LHCN-M2 (cell line): ENCODE measurements around the gene METTL6. TPM values are rescaled to one million over a fixed set of nuclear protein-coding genes. Genes with fewer than 3 reads are reported as not detected.
"Not testable (repeated sequence)": the region's sequence is repeated elsewhere in the genome, so short reads cannot be mapped to it uniquely, and the experiment has no call there.

ENCODE experiments used
- DNase-seq: peaks from one replicate; pipeline ENCODE4 v3.0.0-alpha.2; 2012; ENCODE audit warnings: low read depth
- total RNA-seq: library from RNA; depleted of rRNA; stranded (reverse); fragments of >200 nt; gene quantifications from 2 replicates; pipeline ENCODE4 v1.2.3, GENCODE V29; 2014

METTL6 gene
- total RNA-seq, 1 experiment from 2014 or later: 26.5 TPM

DNA sequence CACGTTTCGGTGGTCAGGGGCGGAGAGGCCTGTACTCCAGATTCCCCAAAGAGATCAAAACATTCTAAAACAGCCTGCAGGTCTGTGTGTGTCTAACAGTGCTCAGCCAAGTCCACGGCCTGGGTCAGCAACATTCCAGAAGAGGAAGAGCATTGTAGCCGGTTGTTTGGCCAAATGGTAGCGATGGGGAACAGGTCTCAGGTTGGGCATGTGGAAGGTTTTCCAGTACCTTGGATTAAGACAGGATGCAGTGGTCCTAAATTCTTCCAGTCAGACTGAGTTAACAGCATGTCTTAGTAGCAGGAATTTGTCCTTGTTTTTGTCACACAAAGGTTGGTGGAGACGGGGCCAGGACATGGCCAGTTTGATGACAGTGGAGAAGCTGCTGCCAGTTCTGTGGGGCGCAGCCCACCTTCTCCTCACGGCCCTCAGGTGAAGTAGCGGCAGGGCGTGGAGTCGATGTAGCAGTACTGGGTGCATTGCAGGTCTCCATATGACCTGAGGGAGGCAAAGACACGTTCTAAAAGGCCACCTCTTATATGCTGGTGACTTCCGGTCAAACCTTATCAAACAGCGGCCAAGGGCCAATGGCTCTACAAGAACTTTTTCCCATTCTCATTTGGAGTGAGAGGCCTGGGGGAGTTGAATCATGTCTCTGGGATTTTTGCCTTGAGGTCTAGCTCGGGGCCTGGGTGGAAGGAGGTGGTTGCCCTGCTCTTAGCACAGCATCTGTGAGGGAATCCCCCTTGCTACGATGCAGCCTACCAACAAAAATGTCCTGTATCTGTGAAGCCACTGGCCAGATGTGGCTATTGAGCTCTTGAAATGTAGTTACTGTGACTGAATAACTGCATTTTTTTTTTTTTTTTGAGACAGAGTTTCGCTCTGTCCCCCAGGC, 24.1 kb upstream of the METTL6 start:
- DNase-seq: no peak

DNA sequence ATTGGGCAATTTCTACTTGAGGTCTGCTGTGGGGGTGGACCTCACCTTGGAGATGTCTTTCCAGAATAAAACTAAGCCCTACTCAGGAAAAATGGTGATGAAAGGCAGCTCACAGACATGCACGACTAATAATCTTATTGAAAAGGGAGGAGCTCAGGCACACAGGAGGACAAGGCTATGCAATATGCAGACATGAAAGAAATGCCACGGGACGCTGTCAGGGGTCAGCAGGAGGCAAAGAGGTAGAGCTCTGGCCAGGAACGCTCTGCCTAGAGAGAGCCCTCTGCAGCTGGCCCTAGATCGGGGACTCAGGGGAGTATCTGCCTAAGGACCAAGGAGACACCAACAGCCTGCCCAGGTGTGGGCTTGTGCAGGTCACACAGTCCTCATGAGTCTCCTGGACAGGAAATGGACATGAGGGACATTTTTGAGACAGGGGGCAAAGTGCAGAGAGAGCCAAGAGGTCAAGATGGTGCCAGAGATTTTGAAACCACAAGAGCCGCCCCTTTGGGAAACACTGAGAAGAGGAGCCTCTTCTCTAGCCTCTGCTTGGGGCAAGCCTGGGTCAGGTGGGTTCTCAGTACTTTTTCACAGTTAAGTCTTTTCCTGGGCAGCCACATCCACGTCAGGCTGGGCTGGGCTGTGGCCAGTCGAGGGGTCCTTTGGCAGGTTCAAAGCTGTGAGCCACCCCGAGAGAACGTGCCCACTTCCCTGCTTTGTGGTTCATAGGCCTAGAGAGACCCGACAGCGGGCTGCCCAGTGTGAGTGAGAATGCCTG, 23.3 kb upstream of the METTL6 start:
- no peak for DNase-seq

DNA sequence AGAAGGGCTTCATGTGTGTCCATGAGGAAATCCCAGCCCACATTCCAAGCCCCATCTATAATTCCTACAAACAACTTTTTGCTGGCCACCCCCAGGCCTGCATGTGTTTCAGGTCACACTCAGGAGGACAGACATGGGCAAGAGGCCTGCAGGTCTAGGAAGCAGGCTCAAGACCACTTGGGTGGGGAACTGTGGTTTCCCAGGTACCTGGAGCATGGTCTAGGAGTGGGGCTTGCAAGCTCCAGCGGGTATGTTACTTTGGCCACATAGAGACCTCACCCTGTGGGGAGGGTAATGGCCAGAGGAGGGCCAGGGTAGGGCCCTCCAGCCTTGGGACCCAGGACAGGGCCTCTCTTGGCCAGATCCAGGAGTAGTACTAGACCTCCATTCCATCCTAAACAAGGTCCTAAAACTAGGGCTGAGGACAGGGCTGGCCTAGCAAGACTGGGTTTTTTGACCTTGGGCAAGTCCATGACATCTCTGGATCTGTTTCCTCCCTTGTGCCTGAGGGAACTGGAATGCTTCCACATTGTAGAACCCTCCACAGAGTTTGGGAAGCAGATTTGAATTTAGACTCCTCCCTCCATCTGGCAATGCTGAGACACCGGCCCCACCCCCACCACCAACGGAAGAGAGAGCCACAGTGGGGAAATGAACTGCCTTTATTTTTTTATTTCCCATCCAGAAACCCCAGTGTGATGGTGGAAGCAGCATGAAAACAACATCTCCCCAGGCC, 22.3 kb upstream of the METTL6 start:
- DNase-seq: no peak

DNA sequence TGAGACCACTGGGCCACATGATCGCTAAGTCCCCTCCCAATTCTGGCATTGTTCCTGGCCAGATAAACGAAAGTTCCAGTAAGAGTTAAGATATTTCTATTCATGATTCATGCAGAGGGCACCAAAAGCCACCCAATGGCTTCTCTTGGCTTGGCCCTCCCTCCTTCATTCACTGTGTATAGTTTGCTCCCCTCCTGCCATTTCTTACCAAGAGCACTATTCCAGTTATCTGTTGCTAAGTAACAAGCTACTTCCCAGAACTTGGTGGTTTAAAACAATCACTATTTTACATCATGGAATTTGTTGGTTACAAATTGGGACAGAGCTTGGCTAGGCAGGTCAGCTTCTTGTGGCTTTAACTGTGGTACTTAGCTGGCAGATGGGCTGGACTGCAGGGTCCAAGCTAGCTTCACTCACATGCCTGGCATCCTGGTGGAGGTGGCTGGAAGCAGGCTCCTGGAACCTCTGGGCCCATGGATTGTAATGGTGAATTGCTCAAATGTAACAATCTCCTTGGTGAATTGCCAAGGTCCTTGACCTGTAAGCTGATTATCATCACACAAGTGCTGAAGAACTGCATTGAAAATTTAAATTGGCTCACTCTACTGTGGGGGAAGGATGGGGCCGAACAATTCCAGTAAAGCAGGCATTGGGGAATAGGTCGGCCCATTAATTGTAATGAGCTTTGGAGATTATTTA, 16.6 kb upstream of the METTL6 start:
- DNase-seq: no peak

DNA sequence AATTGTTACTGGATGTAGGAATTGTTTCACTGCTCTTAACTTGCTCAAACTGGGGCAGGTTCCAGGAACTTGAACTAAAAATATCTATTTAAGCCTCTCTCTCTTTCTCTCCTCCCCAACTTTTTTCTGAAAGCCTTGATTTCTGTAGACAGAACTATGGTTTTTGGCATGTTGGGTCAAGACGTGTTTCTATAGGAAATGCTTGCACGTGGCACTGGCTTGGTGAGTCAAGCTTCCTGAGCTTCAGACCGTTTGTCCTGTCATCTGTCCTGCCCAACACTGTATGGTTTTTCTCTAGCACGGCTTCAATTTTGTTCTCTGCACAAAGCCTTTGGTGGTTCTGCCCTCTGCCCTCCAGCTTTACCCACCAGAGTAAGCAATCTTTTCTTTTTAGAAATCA, 13.5 kb upstream of the METTL6 start:
- no peak for DNase-seq

DNA sequence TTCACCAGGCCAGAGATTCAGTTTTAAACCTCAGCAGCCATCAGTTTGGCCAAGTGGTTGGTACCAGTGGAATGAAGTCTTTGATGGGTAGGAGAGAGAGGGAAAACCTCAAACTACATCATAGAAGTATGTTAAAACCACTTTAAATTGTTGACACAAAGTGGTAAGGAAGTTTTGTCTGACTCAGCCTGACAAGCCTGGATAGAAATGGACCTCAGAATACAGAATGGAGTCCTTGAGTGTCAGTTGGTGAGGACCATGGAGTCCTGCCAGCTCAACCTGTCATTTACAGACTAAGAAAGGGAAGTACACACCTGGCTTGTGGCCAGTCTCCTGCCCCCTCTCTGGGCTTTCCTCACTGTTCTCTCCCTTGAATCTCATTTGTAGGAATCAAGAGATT, 12.1 kb upstream of the METTL6 start:
- peak; percentile 47 for DNase-seq

DNA sequence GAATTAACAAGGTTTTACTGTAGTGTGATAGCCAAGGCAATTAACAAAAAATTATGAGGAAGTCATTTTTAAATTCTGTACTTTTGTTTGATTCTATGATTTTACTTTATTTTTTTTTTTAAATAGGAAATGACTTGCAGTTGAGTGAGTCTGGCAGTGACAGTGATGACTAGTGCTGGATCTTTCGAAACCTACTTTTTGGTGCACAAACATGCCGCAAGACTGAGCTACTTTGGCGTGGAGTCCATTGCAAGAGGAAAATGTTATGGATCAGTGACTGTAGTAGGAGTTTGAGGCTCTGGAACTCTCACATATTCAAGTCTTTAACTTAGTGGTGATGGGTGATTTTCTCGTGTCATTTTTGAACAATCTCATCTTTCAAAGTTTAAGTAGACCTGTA, 11.6 kb upstream of the METTL6 start:
- DNase-seq: no peak

DNA sequence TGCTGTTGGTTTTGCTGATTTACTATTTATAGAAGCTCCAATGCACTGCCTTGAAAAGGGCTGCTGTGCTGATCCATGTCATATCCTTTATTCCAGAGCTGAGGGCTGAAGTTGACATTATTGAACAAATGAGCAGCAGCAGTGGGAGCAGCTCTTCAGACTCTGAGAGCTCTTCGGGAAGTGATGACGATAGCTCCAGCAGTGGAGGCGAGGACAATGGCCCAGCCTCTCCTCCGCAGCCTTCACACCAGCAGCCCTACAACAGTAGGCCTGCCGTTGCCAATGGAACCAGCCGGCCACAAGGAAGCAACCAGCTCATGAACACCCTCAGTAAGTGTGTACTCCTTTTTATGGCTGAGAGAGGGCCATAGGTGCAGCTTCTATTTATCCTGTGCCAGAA, 8.9 kb upstream of the METTL6 start:
- DNase-seq: no peak

DNA sequence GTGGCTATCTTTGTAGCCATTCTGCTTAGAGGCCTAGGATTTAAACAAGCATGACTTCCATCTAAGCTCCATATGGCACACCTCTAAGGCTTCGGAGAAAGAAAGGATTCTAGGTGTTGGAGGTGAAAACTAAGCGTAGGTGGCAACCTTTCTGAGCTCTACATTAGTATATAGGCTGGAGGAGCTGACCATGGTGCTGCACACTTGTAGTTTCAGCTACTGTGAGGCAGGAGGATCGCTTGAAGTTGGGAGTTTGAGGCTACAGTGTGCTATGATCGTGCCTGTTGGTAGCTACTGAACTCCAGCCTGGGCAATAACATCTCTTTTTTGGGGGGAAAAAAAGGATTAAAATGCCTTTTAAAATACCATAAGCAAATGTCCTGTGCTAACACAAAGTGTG, 7.4 kb upstream of the METTL6 start:
- DNase-seq: no peak

DNA sequence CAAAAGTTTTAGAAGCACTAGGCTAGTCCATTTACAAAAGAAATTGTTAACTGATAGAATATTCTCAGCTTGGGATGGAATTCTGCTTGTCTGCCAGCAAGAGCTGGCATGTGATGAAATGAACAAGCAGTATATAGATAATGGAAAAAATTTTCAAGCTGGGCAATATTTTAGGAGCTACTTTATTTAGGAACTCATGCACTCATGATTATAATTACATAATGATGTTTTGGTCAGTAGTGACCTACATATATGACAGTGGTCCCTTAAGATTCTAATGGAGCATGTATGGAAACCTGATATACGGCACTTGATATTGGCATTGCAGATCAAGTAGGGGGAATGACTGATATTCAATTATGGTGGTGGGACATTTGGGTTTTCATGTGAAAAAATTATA, 6.2 kb upstream of the METTL6 start:
- no peak for DNase-seq

DNA sequence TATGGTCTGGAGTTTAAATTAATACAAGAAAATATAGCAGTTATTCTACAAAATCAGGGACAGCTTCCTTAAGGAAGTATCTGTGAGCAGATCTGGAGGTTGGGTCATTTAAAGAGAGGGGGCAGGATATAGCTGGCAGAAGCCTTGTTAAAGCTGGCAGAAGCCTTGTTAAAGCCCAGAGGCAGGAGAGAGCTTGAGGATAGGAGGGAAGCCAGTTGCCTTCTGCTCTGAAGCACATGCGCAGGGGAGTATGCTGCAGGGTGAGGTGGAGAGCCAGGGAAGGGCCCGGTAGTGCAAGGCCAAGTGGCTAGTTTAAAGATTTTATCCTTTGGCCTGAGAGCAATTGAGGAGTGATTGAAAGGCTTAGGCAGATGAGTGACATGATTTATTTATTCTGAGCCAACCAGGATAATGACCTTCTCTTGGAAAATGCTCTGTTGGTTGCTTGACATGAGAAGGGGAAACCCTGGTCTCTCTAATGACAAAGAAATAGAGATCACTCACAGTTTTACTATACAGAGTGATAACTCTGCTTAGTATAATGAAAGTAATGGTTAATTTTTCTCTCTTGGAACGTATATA, 4.0 kb upstream of the METTL6 start:
- DNase-seq: no peak

DNA sequence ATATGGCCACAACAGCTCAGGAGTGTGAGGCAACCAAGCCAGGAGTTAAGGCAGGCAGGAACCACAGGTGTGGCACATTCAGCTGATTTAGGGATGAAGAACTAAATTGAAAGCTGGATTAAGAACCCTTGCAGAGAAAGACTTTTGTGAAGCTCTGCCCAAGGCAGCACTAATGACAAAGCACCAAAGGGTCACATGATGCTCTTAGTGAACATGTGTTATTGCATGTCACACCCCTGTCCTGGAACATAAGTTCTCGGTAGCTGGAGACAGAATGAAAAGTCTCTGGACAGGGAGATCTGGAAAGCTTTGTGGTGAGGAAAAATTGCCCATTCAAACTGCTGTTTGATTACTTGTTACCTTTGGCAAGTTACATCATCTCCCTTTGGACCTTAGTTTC, 3.3 kb upstream of the METTL6 start:
- no peak for DNase-seq

DNA sequence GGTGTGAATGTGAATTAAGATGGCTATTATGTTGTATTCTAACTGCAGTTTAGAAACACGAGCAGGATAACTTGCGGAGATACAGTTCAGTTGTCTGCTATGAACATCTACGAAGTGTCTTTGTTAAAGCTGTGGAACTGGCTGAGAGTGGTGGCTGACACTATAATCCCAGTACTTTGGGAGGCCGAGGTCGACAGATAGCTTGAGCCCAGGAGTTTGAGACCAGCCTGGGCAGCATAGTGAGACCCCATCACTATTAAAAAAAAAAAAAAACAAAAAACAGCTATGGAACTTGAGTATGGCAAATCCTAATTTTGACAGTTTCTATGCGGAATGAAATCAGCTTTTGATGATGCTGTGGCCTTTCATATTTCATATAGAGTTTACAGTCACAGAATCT, 1.7 kb upstream of the METTL6 start:
- no peak for DNase-seq

DNA sequence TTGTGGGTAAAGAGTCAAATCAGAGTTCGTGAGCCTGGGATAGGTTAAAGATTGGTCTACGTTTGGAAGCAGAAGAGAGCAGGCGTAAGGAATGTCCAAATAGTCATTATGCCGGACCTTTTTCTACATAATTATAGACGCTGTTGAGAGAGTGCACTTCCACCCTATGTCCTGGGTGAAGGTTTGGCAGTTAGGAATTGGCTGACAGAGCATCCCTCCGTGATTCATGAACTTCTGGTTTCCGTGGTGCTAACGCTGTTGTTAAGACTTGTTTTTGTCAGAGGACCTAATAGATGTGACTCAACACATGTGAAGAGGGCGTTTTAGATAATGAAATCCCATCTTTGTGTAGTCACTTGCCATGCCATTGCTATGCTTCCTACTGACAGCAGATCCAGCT, 1.2 kb upstream of the METTL6 start:
- peak; percentile 67 for DNase-seq

DNA sequence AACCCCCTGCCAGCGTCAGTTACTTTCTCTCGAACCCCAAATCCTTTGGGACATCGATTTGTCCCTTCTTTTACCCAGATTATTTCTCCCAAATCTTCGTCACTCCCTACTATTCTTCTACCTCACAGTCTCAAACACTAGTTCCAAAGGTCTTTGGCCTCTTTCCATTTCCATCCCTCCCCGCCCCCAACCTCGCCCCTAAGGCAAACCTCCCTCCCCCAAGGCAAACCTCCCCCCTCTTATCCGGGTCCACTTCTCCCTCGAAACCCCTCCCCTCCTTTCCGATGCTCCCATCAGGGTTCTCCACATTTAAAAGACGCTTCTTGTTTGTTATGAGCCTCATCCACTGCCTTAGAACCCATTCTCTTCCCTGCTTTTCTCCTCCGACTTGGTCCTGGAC, 637 bp upstream of the METTL6 start:
- no peak for DNase-seq

DNA sequence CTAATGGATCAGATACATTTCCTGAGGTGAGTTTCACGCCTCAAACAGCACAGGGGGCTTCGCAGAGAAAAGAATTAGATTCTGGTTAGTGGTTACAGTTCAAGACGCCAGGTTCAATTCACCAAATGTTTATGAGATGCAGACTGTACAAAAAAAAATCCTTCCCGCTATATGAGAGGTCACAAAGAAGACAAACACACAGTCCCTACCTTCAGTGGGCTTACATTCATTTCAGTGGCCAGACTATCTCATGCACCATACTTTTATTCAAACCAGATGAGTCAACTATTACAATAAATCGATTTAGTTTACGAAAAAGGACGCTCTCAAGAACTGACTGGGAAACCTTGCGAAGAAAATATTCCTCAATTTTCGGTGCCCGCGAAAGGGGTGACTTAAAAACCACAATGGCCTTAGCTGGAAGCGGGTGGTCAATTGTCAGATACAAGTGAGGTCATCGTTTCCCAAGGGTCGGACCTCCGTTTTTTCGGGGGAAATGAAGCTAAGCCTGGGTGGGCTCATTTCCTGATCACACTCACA, 695 bp downstream of the METTL6 start:
- DNase-seq: no peak

DNA sequence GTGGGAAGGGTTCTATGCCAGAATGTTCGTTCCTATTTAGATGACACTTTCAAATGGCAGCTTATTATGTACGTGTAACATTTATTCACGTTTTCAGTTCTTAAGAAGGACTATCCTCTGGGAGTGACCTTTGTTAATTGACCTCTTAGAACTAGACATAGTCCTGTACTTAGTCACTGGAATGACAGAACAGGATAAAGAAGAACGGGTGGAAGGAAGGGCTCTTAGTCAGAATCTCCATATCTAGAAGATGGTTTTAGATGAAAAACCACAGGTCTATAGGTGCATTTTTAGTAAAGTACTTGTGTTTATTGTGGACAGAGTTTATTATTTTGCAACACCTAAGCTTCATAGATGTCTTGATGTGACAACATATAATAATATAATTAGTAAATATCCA, 6.5 kb downstream of the METTL6 start:
- peak; percentile 47 for DNase-seq

DNA sequence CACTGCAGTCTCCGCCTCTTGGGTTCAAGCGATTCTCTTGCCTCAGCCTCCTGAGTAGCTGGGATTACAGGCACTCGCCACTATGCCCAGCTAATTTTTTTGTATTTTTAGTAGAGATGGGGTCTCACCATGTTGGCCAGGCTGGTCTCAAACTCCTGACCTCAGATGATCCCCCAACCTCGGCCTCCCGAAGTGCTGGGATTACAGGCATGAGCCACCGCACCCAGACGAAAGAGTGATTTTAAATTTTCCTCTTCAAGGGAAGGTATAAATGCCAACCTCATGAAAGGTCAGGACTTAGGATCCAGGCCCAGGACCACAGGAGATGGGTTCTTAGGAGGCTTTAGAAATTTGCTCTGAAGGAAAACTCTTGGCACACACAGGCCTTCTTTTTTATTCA, 16.4 kb downstream of the METTL6 start:
- DNase-seq: not testable (repeated sequence)

DNA sequence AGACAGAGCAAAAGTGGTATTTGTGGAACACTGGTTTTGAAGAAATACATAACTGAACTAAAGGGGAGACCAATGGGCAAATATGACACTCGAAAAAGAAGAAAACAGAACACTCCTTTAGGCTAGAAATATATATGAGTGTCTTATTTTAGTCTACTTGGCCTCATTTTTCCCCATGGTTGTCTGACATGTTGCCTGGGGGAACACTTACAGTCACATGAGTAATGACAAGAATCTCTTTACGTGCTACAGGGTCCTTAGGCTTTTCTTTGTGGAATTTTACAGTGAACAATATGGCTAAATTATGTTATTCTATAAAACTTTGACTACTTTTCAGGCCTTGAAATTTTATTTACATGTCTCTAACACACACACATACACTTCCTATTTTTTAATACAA, 17.6 kb downstream of the METTL6 start:
- no peak for DNase-seq

DNA sequence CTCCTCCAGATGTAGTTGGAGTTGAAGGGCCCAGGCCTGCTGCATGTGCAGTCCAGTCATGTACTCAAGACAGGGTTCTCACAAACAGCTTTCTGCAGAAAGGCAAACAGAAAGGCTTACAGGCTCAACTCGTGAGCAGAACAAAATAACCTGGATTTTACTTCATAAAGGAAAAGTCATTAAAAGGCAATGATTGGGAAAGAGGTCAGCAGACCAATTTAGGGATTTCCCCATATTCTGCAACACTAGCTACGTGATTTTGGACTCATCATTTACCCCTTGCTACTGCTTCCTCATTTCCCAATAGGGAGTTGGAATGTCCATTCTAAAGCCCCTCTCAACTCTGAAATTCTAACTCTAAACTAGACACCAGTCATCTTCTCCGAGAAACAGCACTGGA, 18.1 kb downstream of the METTL6 start:
- DNase-seq: no peak

DNA sequence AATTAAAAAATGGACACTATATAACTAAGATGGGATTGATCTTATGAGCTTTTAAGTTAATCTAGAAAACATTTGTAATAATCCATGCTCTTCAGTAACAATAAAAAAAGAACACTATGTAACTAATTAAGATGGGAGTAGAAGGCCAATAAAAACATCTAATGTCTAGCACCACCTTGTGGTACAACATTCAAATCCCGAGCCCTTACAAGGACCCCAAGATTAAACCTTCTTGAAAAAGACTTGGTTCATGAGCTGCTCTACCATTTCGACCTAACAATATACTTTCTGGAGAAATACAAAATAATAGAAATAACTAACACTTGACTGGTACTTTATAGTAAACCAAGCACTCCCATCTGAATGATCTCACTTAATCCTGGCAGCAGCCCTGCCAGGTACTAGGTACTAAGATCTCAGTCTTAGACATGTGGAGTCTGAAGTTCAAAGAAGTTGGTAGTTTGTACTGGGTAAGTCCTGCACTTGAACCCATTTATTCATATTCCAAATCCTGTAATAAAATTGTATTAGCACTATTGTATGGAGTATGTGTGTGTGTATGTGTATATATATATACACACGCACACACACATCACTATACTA, 21.8 kb downstream of the METTL6 start:
- peak; percentile 48 for DNase-seq
